Mesenchymal stem cell (in vitro differentiated cells and primary cell): ENCODE measurements around the gene DNPEP.
"Not testable (repeated sequence)": the region's sequence is repeated elsewhere in the genome, so short reads cannot be mapped to it uniquely, and the experiment has no call there.

Source experiments
- DNase-seq: peaks from one replicate; pipeline ENCODE4 v3.0.0-alpha.2; 2013
- H2AFZ ChIP-seq: one replicate; pipeline ENCODE4 v1.6.1; 2013; ENCODE audit warnings: low read depth, mild to moderate bottlenecking, control low read depth, inconsistent platforms, low read length, moderate library complexity
- H2AK5ac ChIP-seq: 2 replicates; pipeline ENCODE4 v1.6.1; 2013; ENCODE audit warnings: low read length, moderate library complexity, mild to moderate bottlenecking, inconsistent platforms; ENCODE audit not compliant: severe bottlenecking
- H2BK120ac ChIP-seq: one replicate; pipeline ENCODE4 v1.6.1; 2013; ENCODE audit warnings: low read depth, mild to moderate bottlenecking, inconsistent platforms, low read length, moderate library complexity
- H2BK12ac ChIP-seq, 2 experiments: one replicate each; pipeline ENCODE4 v1.6.1; 2013; ENCODE audit warnings: inconsistent platforms in 2 of 2, low read length in 2 of 2, mild to moderate bottlenecking in 2 of 2, moderate library complexity in 2 of 2, control low read depth in 1 of 2
- H2BK15ac ChIP-seq: one replicate; pipeline ENCODE4 v1.6.1; 2013; ENCODE audit warnings: mild to moderate bottlenecking, low read depth, inconsistent platforms; ENCODE audit not compliant: poor library complexity, severe bottlenecking
- H2BK5ac ChIP-seq: 2 replicates; pipeline ENCODE4 v1.6.1; 2013; ENCODE audit warnings: low read depth, mild to moderate bottlenecking, low read length, control low read depth, inconsistent platforms; ENCODE audit not compliant: poor library complexity, severe bottlenecking
- H3K14ac ChIP-seq, 2 experiments: one replicate each; pipeline ENCODE4 v1.6.1; 2013; ENCODE audit warnings: inconsistent platforms in 2 of 2, low read length in 2 of 2, control low read depth in 1 of 2, mild to moderate bottlenecking in 1 of 2, moderate library complexity in 1 of 2
- H3K18ac ChIP-seq, 2 experiments: one replicate each; pipeline ENCODE4 v1.6.1; 2013; ENCODE audit warnings: inconsistent platforms in 2 of 2, low read length in 2 of 2, control low read depth in 1 of 2, low read depth in 1 of 2, mild to moderate bottlenecking in 1 of 2
- H3K23ac ChIP-seq, 2 experiments: one replicate each; pipeline ENCODE4 v1.6.1; 2013; ENCODE audit warnings: inconsistent platforms in 2 of 2, low read length in 2 of 2, mild to moderate bottlenecking in 2 of 2, moderate library complexity in 2 of 2, control low read depth in 1 of 2
- H3K27ac ChIP-seq: 2 replicates; pipeline ENCODE4 v1.5.1; 2013; ENCODE audit warnings: mild to moderate bottlenecking, moderate library complexity, low read length, control low read depth, inconsistent platforms; ENCODE audit not compliant: poor library complexity, severe bottlenecking
- H3K27me3 ChIP-seq, 2 experiments: 2 replicates each; pipeline versions ENCODE4 v1.6.1 to v1.7.0; 2013; ENCODE audit warnings: low read length in 2 of 2, mild to moderate bottlenecking in 2 of 2, moderate library complexity in 2 of 2, control low read depth in 1 of 2, inconsistent platforms in 1 of 2; ENCODE audit not compliant: control insufficient read depth in 1 of 2, insufficient read depth in 1 of 2
- H3K36me3 ChIP-seq, 2 experiments: 2 replicates each; pipeline versions ENCODE4 v1.6.1 to v1.7.0; 2013; ENCODE audit warnings: low read length in 2 of 2, control low read depth in 1 of 2, inconsistent platforms in 1 of 2, low read depth in 1 of 2, mild to moderate bottlenecking in 1 of 2; ENCODE audit not compliant: insufficient read depth in 2 of 2, control insufficient read depth in 1 of 2
- H3K4ac ChIP-seq, 2 experiments: one replicate each; pipeline ENCODE4 v1.6.1; 2013; ENCODE audit warnings: inconsistent platforms in 2 of 2, low read length in 2 of 2, mild to moderate bottlenecking in 2 of 2, moderate library complexity in 2 of 2, control low read depth in 1 of 2, low read depth in 1 of 2
- H3K4me1 ChIP-seq: 2 replicates; pipeline ENCODE4 v1.6.1; 2013; ENCODE audit warnings: low read depth, low read length, control low read depth; ENCODE audit not compliant: control insufficient read depth, insufficient read depth
- H3K4me2 ChIP-seq: 2 replicates; pipeline ENCODE4 v1.6.1; 2013; ENCODE audit warnings: low read length, mild to moderate bottlenecking, inconsistent platforms; ENCODE audit not compliant: poor library complexity, severe bottlenecking
- H3K4me3 ChIP-seq, 2 experiments: 2 replicates each; pipeline versions ENCODE4 v1.5.1 to v1.7.0; 2013; ENCODE audit warnings: low read length in 2 of 2, mild to moderate bottlenecking in 2 of 2, control low read depth in 1 of 2, low read depth in 1 of 2; ENCODE audit not compliant: insufficient read depth in 1 of 2
- H3K79me1 ChIP-seq: replicated peaks from 2 replicates; pipeline ENCODE4 v1.6.1; 2013; ENCODE audit warnings: mild to moderate bottlenecking, control low read depth, low read length, inconsistent platforms; ENCODE audit not compliant: poor library complexity, severe bottlenecking
- H3K9ac ChIP-seq: 2 replicates; pipeline ENCODE4 v1.7.0; 2013; ENCODE audit warnings: mild to moderate bottlenecking, low read length, moderate library complexity
- H3K9me3 ChIP-seq: 2 replicates; pipeline ENCODE4 v1.7.0; 2013; ENCODE audit warnings: mild to moderate bottlenecking, low read length; ENCODE audit not compliant: control insufficient read depth
- H4K8ac ChIP-seq: one replicate; pipeline ENCODE4 v1.6.1; 2013; ENCODE audit warnings: inconsistent platforms, mild to moderate bottlenecking, low read length, moderate library complexity
- H4K91ac ChIP-seq: one replicate; pipeline ENCODE4 v1.6.1; 2013; ENCODE audit warnings: mild to moderate bottlenecking, low read length, inconsistent platforms
- WGBS: methylation state at CpG from one replicate; pipeline ENCODE4 v1.1.7; 2013; ENCODE audit warnings: mixed read lengths; 5-methylcytosine and 5-hydroxymethylcytosine counted together

The DNPEP gene

GRCh38 chr2:219395056-219395455 is 7.3 kb upstream of the DNPEP start:
- not testable (repeated sequence) for H2BK5ac ChIP-seq, H3K4ac ChIP-seq, DNase-seq, H2AK5ac ChIP-seq, H3K4me2 ChIP-seq, H3K23ac ChIP-seq, H3K9ac ChIP-seq, H4K8ac ChIP-seq, H2AFZ ChIP-seq, H3K27me3 ChIP-seq, H3K36me3 ChIP-seq, H3K14ac ChIP-seq, H3K4me1 ChIP-seq, H3K4me3 ChIP-seq, H3K18ac ChIP-seq, H4K91ac ChIP-seq, H2BK120ac ChIP-seq, H2BK15ac ChIP-seq, H3K79me1 ChIP-seq, H3K9me3 ChIP-seq, H3K27ac ChIP-seq, H2BK12ac ChIP-seq
- 96% methylated on average over 9 of the region's 9 CpGs for WGBS

- no peak overlapping the region for H3K4ac ChIP-seq
- 91% methylated on average over 8 of the region's 9 CpGs for WGBS
Measured at GRCh38 chr2:219392754-219393153, 5.0 kb upstream of the DNPEP start.

GRCh38 chr2:219388907-219389156 is 1.1 kb upstream of the DNPEP start:
- no peak overlapping the region for H4K91ac ChIP-seq
- H3K4me1 ChIP-seq = peaks cover 9% of the 10 kb centered on the region
- H2BK5ac ChIP-seq = no peak overlapping the region
- H3K4me2 ChIP-seq = peak overlapping the region; percentile 70
- H2BK12ac ChIP-seq = no peak overlapping the region
- no peak for DNase-seq
- 80% methylated on average over 6 of the region's 6 CpGs for WGBS
- H3K18ac ChIP-seq = peak overlapping the region in 1 of 2 experiments; percentile 45
- no peaks in the 10 kb centered on the region for H3K9me3 ChIP-seq
- peak overlapping the region in 1 of 2 experiments; percentile 70 for H3K4me3 ChIP-seq
- peaks cover 12% of the 10 kb centered on the region for H3K79me1 ChIP-seq
- no peak overlapping the region for H3K23ac ChIP-seq
- H2AFZ ChIP-seq = peak overlapping the region; percentile 86
- H3K27ac ChIP-seq = no peak overlapping the region
- H3K36me3 ChIP-seq = peaks cover 24 to 29% of the 10 kb centered on the region in 2 experiments
- peak overlapping the region; percentile 85 for H3K9ac ChIP-seq
- no peaks in the 10 kb centered on the region for H3K27me3 ChIP-seq
- peak overlapping the region in 1 of 2 experiments; percentile 48 for H3K4ac ChIP-seq
- no peak overlapping the region for H2AK5ac ChIP-seq
- no peak overlapping the region for H3K14ac ChIP-seq
- no peak overlapping the region for H2BK15ac ChIP-seq
- peak overlapping the region; percentile 69 for H4K8ac ChIP-seq
- no peak overlapping the region for H2BK120ac ChIP-seq

More at GRCh38 chr2:219392754-219393153, 5.0 kb upstream of the DNPEP start:
- H2AK5ac ChIP-seq = no peak overlapping the region
- DNase-seq = no peak
- H3K14ac ChIP-seq = no peak overlapping the region
- H3K4me1 ChIP-seq = peaks cover under 1% of the 10 kb centered on the region
- no peak overlapping the region for H2BK12ac ChIP-seq
- H3K9ac ChIP-seq = no peak overlapping the region
- no peaks in the 10 kb centered on the region for H3K79me1 ChIP-seq
- H2BK120ac ChIP-seq = no peak overlapping the region
- H3K27ac ChIP-seq = no peak overlapping the region
- no peak overlapping the region for H3K23ac ChIP-seq
- H2BK15ac ChIP-seq = no peak overlapping the region
- H3K9me3 ChIP-seq = no peaks in the 10 kb centered on the region
- H3K18ac ChIP-seq = no peak overlapping the region
- H4K8ac ChIP-seq = no peak overlapping the region
- H3K4me3 ChIP-seq = no peak overlapping the region
- H2AFZ ChIP-seq = no peak overlapping the region
- H3K36me3 ChIP-seq = no peaks in the 10 kb centered on the region
- H4K91ac ChIP-seq = no peak overlapping the region
- H3K4me2 ChIP-seq = no peak overlapping the region
- H3K27me3 ChIP-seq = no peaks in the 10 kb centered on the region
- no peak overlapping the region for H2BK5ac ChIP-seq

GRCh38 chr2:219388121-219388906 is 602 bp upstream of the DNPEP start:
- H3K14ac ChIP-seq = no peak overlapping the region
- no peaks in the 10 kb centered on the region for H3K27me3 ChIP-seq
- no peak overlapping the region for H2BK5ac ChIP-seq
- H3K27ac ChIP-seq = peak overlapping the region; percentile 35
- peak overlapping the region; percentile 85 for H3K9ac ChIP-seq
- peaks cover 12% of the 10 kb centered on the region for H3K79me1 ChIP-seq
- H2AK5ac ChIP-seq = no peak overlapping the region
- H3K4me2 ChIP-seq = peak overlapping the region; percentile 70
- no peak overlapping the region for H3K23ac ChIP-seq
- H3K4ac ChIP-seq = peak overlapping the region in 1 of 2 experiments; percentile 48
- H4K91ac ChIP-seq = peak overlapping the region; percentile 41
- DNase-seq = peak; percentile 95
- peak overlapping the region; percentile 46 to 70 for H3K4me3 ChIP-seq
- 3% methylated on average over 53 of the region's 78 CpGs for WGBS
- H2BK15ac ChIP-seq = peak overlapping the region; percentile 75
- H2AFZ ChIP-seq = peak overlapping the region; percentile 86
- peak overlapping the region; percentile 69 for H4K8ac ChIP-seq
- peaks cover 9% of the 10 kb centered on the region for H3K4me1 ChIP-seq
- H3K18ac ChIP-seq = peak overlapping the region; percentile 45 to 46
- H2BK12ac ChIP-seq = peak overlapping the region in 1 of 2 experiments; percentile 40
- H2BK120ac ChIP-seq = no peak overlapping the region
- no peaks in the 10 kb centered on the region for H3K9me3 ChIP-seq
- H3K36me3 ChIP-seq = peaks cover 25 to 34% of the 10 kb centered on the region in 2 experiments
